ENCODE results near the gene ATP13A4. TPM values are rescaled to one million over a fixed set of nuclear protein-coding genes. Genes with fewer than 3 reads are reported as not detected.

Gene ATP13A4
- not detected in 2 replicates for total RNA-seq (2014; rRNA removed; shearing (Covaris generic); ENCODE audit: low replicate concordance)

GRCh38 chr3:193554811-193555210 is at the start of gene ATP13A4:
Gene ATP13A4, minus strand, starts transcription at chr3:193554895. Its CDS starts 96 bp downstream, at chr3:193554799.
- Histone ChIP-seq H3K36me3 (no peaks in the 10 kb centered on the region), H3K27me3 (peaks cover 11% of the 10 kb centered on the region), H3K9me3 (no peaks in the 10 kb centered on the region), H3K4me3 (no peak within 1 kb of the TSS)
- DNase-seq: no peak

- H3K27me3 ChIP-seq: no peaks in the 10 kb centered on the region
- no peak overlapping the region for H3K4me3 ChIP-seq
- peaks cover 60% of the 10 kb centered on the region for H3K36me3 ChIP-seq
- no peaks in the 10 kb centered on the region for H3K9me3 ChIP-seq
- DNase-seq: no peak
Observed at GRCh38 chr3:193599393-193599792, 44.7 kb upstream of the ATP13A4 start.

- Histone ChIP-seq H3K36me3 (peaks cover 54% of the 10 kb centered on the region), H3K9me3 (no peaks in the 10 kb centered on the region), H3K27me3 (no peaks in the 10 kb centered on the region), H3K4me3 (no peak overlapping the region)
- no peak for DNase-seq
Observed at GRCh38 chr3:193598202-193598601, 43.5 kb upstream of the ATP13A4 start.

GRCh38 chr3:193595939-193596487 is 41.3 kb upstream of the ATP13A4 start:
- DNase-seq: no peak
- H3K27me3 ChIP-seq: no peaks in the 10 kb centered on the region
- no peak overlapping the region for H3K4me3 ChIP-seq
- peaks cover 36% of the 10 kb centered on the region for H3K36me3 ChIP-seq
- H3K9me3 ChIP-seq: no peaks in the 10 kb centered on the region

- peak overlapping the region; percentile 84 for H3K4me3 ChIP-seq
- DNase-seq: no peak
- H3K27me3 ChIP-seq: no peaks in the 10 kb centered on the region
- H3K36me3 ChIP-seq: peaks cover 32% of the 10 kb centered on the region
- no peaks in the 10 kb centered on the region for H3K9me3 ChIP-seq
Observed at GRCh38 chr3:193594946-193595689, 40.4 kb upstream of the ATP13A4 start.

GRCh38 chr3:193593668-193594030 is 39.0 kb upstream of the ATP13A4 start:
- Histone ChIP-seq H3K4me3 (peak overlapping the region; percentile 84), H3K27me3 (no peaks in the 10 kb centered on the region), H3K9me3 (no peaks in the 10 kb centered on the region), H3K36me3 (peaks cover 24% of the 10 kb centered on the region)
- peak; percentile 31 for DNase-seq

GRCh38 chr3:193592841-193593667 is 38.4 kb upstream of the ATP13A4 start, which contains the start of gene OPA1:
Gene OPA1, plus strand, starts transcription at chr3:193593208. Its CDS starts 170 bp downstream, at chr3:193593378.
- H3K9me3 ChIP-seq: no peaks in the 10 kb centered on the region
- peak within 1 kb of the TSS; percentile 84 for H3K4me3 ChIP-seq
- H3K27me3 ChIP-seq: no peaks in the 10 kb centered on the region
- peaks cover 18% of the 10 kb centered on the region for H3K36me3 ChIP-seq
- peak; percentile 100 for DNase-seq

GRCh38 chr3:193590088-193590856 is 35.6 kb upstream of the ATP13A4 start:
- DNase-seq: peak; percentile 87
- Histone ChIP-seq H3K36me3 (peaks cover 4% of the 10 kb centered on the region; the same call in 1 of the 2 replicates), H3K4me3 (no peak overlapping the region), H3K9me3 (no peaks in the 10 kb centered on the region), H3K27me3 (no peaks in the 10 kb centered on the region)

- DNase-seq: no peak
Observed at GRCh38 chr3:193589616-193590015, 34.9 kb upstream of the ATP13A4 start.

GRCh38 chr3:193589129-193589528 is 34.4 kb upstream of the ATP13A4 start:
- H3K36me3 ChIP-seq: peaks cover 4% of the 10 kb centered on the region; the same call in 1 of the 2 replicates
- DNase-seq: no peak
- no peaks in the 10 kb centered on the region for H3K9me3 ChIP-seq
- no peak overlapping the region for H3K4me3 ChIP-seq
- no peaks in the 10 kb centered on the region for H3K27me3 ChIP-seq

More at GRCh38 chr3:193589616-193590015, 34.9 kb upstream of the ATP13A4 start:
- no peaks in the 10 kb centered on the region for H3K27me3 ChIP-seq
- H3K9me3 ChIP-seq: no peaks in the 10 kb centered on the region
- no peak overlapping the region for H3K4me3 ChIP-seq
- H3K36me3 ChIP-seq: peaks cover 4% of the 10 kb centered on the region; the same call in 1 of the 2 replicates

- DNase-seq: no peak
- Histone ChIP-seq H3K9me3 (no peaks in the 10 kb centered on the region), H3K27me3 (no peaks in the 10 kb centered on the region), H3K4me3 (no peak overlapping the region), H3K36me3 (no peaks in the 10 kb centered on the region)
Observed at GRCh38 chr3:193586526-193586925, 31.8 kb upstream of the ATP13A4 start.

- Histone ChIP-seq H3K36me3 (no peaks in the 10 kb centered on the region), H3K27me3 (no peaks in the 10 kb centered on the region), H3K4me3 (no peak overlapping the region), H3K9me3 (no peaks in the 10 kb centered on the region)
- DNase-seq: no peak
Observed at GRCh38 chr3:193585530-193585929, 30.8 kb upstream of the ATP13A4 start.

- Histone ChIP-seq H3K36me3 (no peaks in the 10 kb centered on the region), H3K4me3 (no peak overlapping the region), H3K27me3 (peaks cover 2% of the 10 kb centered on the region; the same call in 1 of the 2 replicates), H3K9me3 (no peaks in the 10 kb centered on the region)
- DNase-seq: no peak
Observed at GRCh38 chr3:193574488-193575070, 19.9 kb upstream of the ATP13A4 start.

GRCh38 chr3:193573403-193574191 is 18.9 kb upstream of the ATP13A4 start:
- H3K9me3 ChIP-seq: no peaks in the 10 kb centered on the region
- H3K36me3 ChIP-seq: no peaks in the 10 kb centered on the region
- H3K27me3 ChIP-seq: peaks cover 2% of the 10 kb centered on the region; the same call in 1 of the 2 replicates
- no peak for DNase-seq
- no peak overlapping the region for H3K4me3 ChIP-seq

- Histone ChIP-seq H3K36me3 (no peaks in the 10 kb centered on the region), H3K4me3 (no peak overlapping the region), H3K27me3 (peaks cover 2% of the 10 kb centered on the region; the same call in 1 of the 2 replicates), H3K9me3 (no peaks in the 10 kb centered on the region)
- peak; percentile 46 for DNase-seq
Observed at GRCh38 chr3:193572426-193572908, 17.8 kb upstream of the ATP13A4 start.
